Sigmoid colon (tissue), 7 donors: ENCODE measurements around the gene QRFP. TPM values are rescaled to one million over a fixed set of nuclear protein-coding genes. Genes with fewer than 3 reads are reported as not detected.

Experiments used
- DNase-seq: peaks from one replicate; pipeline ENCODE4 v3.0.0-alpha.2; 2019
- H3K27ac ChIP-seq, 4 donors: fragments of 200-600 bp; sonication (generic); one replicate each; pipeline ENCODE4 v1.5.1; 2016 to 2019; ENCODE audit warnings: mild to moderate bottlenecking in 1 of 4
- H3K27me3 ChIP-seq, 3 donors: fragments of 200-600 bp; sonication (generic); one replicate each; pipeline ENCODE4 v1.5.1; 2019; ENCODE audit warnings: mild to moderate bottlenecking in 1 of 3
- H3K36me3 ChIP-seq, 4 donors: fragments of 200-600 bp; sonication (generic); one replicate each; pipeline ENCODE4 v1.5.1; 2016 to 2019
- H3K4me1 ChIP-seq, 4 donors: fragments of 200-600 bp; sonication (generic); one replicate each; pipeline ENCODE4 v1.5.1; 2017 to 2019
- H3K4me3 ChIP-seq, 4 donors: fragments of 200-600 bp; sonication (generic); one replicate each; pipeline ENCODE4 v1.5.1; 2017 to 2019; ENCODE audit warnings: mild to moderate bottlenecking in 2 of 4, moderate library complexity in 1 of 4
- H3K9me3 ChIP-seq, 4 donors: fragments of 200-600 bp in 3 of 4; sonication (generic) in 3 of 4; one replicate each; pipeline versions ENCODE4 v1.5.1 to v1.6.1; 2013 to 2019
- EP300 ChIP-seq, 4 donors: sonication (generic); formaldehyde crosslinking; IDR thresholded peaks; one replicate each; pipeline ENCODE4 v1.6.1; 2017; ENCODE audit warnings: antibody characterized with exemption in 4 of 4
- POLR2A ChIP-seq, 2 donors: fragments of 450-650 bp; IDR thresholded peaks; one replicate each; pipeline ENCODE4 v1.6.1; 2016; ENCODE audit warnings: antibody characterized with exemption in 2 of 2, mild to moderate bottlenecking in 2 of 2, moderate library complexity in 2 of 2
- POLR2AphosphoS5 ChIP-seq, 4 donors: sonication (generic); formaldehyde crosslinking; IDR thresholded peaks; one replicate each; pipeline ENCODE4 v1.6.1; 2017; ENCODE audit warnings: antibody characterized with exemption in 4 of 4
- WGBS, 2 donors: extraction: QIAGEN DNeasy Blood & Tissue Kit; methylation state at CpG; one replicate each; pipeline ENCODE4 v1.1.7; 2013; 5-methylcytosine and 5-hydroxymethylcytosine counted together
- intact Hi-C: fragments of 100-400 bp; cut with DNase I; formaldehyde crosslinking; loops from one replicate; pipeline ENCODE4 v1.15.1; 2023
- polyA plus RNA-seq, 3 donors: library from polyadenylated mRNA; stranded (reverse); fragments of 200-250 nt; gene quantifications; one replicate each; pipeline ENCODE4 v1.2.3, GENCODE V29; 2013
- total RNA-seq, 4 donors: library from RNA; depleted of rRNA; stranded (reverse); fragments of >200 nt; gene quantifications; one replicate each; pipeline ENCODE4 v1.1.0, GENCODE V29; 2016
- TF ChIP-seq, protein P1 (sequence below), 4 experiments: fragments of 450-650 bp in 3 of 4; fragments of 200-600 bp in 1 of 4; IDR thresholded peaks; one replicate each; pipeline ENCODE4 v1.5.1; 2016 to 2019; ENCODE audit warnings: antibody characterized with exemption in 4 of 4, mild to moderate bottlenecking in 3 of 4, moderate library complexity in 2 of 4
- donor health status: healthy with polysubstance abuse.
- donor health status: Bipolar disorder and iron deficiency.
- donor health status: healthy.

The QRFP gene
- total and polyA plus RNA-seq, 7 donors = 0.20 TPM; not detected in 6

- TF ChIP-seq POLR2A (IDR thresholded peaks at IDR 0.05) = no peak
- no peak for TF ChIP-seq EP300 (IDR thresholded peaks at IDR 0.05)
- TF ChIP-seq POLR2AphosphoS5 (IDR thresholded peaks at IDR 0.05) = no peak
- TF ChIP-seq, protein P1, sequence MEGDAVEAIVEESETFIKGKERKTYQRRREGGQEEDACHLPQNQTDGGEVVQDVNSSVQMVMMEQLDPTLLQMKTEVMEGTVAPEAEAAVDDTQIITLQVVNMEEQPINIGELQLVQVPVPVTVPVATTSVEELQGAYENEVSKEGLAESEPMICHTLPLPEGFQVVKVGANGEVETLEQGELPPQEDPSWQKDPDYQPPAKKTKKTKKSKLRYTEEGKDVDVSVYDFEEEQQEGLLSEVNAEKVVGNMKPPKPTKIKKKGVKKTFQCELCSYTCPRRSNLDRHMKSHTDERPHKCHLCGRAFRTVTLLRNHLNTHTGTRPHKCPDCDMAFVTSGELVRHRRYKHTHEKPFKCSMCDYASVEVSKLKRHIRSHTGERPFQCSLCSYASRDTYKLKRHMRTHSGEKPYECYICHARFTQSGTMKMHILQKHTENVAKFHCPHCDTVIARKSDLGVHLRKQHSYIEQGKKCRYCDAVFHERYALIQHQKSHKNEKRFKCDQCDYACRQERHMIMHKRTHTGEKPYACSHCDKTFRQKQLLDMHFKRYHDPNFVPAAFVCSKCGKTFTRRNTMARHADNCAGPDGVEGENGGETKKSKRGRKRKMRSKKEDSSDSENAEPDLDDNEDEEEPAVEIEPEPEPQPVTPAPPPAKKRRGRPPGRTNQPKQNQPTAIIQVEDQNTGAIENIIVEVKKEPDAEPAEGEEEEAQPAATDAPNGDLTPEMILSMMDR (IDR thresholded peaks at IDR 0.05) = no peak
These were observed 27.8 kb upstream of the QRFP start for GRCh38 chr9:130924448-130924788.

GRCh38 chr9:130923611-130924447 is 27.2 kb upstream of the QRFP start:
- no peak for DNase-seq
- intact Hi-C loops = no loop called here
- 90% methylated on average over 42 of the region's 42 CpGs for WGBS, 2 donors
- Histone ChIP-seq H3K27ac (no peak overlapping the region), H3K4me1 (peaks cover 0 to 14% (median 4%) of the 10 kb centered on the region in 4 donors), H3K4me3 (no peak overlapping the region), H3K36me3 (no peaks in the 10 kb centered on the region), H3K9me3 (no peaks in the 10 kb centered on the region), H3K27me3 (peaks cover 0 to 15% (median 7%) of the 10 kb centered on the region in 3 donors)
- TF ChIP-seq, protein P1 (IDR thresholded peaks at IDR 0.05) = no peak
- TF ChIP-seq EP300 (IDR thresholded peaks at IDR 0.05) (no peak), POLR2AphosphoS5 (IDR thresholded peaks at IDR 0.05) (no peak), POLR2A (IDR thresholded peaks at IDR 0.05) (no peak)

More at GRCh38 chr9:130924448-130924788, 27.8 kb upstream of the QRFP start:
- Histone ChIP-seq H3K27ac (no peak overlapping the region), H3K27me3 (peaks cover 0 to 15% (median 7%) of the 10 kb centered on the region in 3 donors), H3K9me3 (no peaks in the 10 kb centered on the region), H3K4me3 (no peak overlapping the region), H3K4me1 (peaks cover 0 to 10% (median 5%) of the 10 kb centered on the region in 4 donors), H3K36me3 (no peaks in the 10 kb centered on the region)
- intact Hi-C loops = no loop called here
- no peak for DNase-seq
- 76 to 89% methylated on average over 10 of the region's 10 CpGs for WGBS, 2 donors

- Histone ChIP-seq H3K36me3 (no peaks in the 10 kb centered on the region), H3K27me3 (peaks cover 0 to 15% (median 7%) of the 10 kb centered on the region in 3 donors), H3K4me3 (no peak overlapping the region), H3K4me1 (peaks cover 0 to 9% (median 0%) of the 10 kb centered on the region in 4 donors), H3K27ac (no peak overlapping the region), H3K9me3 (no peaks in the 10 kb centered on the region)
- no peak for DNase-seq
- WGBS, 2 donors = 82 to 89% methylated on average over 16 of the region's 16 CpGs
- intact Hi-C loops = no loop called here
- TF ChIP-seq POLR2AphosphoS5 (IDR thresholded peaks at IDR 0.05) = no peak
- no peak for TF ChIP-seq POLR2A (IDR thresholded peaks at IDR 0.05)
These were observed 26.4 kb upstream of the QRFP start for GRCh38 chr9:130922893-130923610.

DNA sequence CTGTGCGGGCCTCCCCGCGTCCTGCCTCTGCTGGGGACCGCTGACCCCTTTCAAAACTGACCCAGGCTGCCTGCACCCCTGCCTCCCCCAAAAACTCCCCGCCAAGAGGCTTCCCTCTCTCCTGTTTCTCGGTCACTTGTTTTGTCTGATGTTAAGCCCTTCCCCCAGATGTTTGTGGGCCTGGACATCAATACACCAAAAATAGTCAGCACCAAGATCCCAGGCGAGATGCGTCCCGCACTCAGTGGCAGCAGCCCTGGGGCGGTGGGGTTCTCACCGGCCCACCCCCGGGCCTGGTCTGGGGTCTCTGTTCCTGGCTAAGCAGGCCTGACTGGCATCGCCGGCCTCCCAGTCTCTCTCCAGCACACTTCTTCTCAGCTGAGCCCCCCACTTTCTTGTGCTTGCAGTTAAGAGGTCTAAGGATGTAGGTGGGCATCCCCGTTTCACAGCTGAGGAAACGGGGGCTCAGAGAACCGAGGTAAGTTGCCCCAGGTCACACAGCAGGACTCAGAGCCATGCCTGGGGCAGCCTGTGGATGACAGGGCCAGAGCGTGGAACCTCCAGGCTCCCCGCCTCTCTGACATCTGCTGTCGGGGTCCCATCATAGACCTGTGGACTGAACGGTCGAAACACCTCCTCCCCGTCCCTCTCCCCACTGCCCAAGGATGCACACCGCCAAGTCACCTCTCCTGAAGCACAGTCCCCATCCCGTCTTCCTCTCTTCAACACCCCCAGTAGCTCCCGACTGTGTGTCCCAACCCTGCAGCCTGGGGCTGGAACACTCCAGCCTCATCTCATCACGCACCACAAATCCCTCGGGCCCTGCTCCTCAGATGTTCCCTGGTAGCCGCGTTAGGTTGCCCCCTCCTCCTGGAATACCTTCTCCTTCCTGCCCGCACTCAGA is 25.6 kb upstream of the QRFP start:
- no peak overlapping the region for H3K27ac ChIP-seq
- intact Hi-C loops = no loop called here
- DNase-seq = no peak
- H3K36me3 ChIP-seq = no peaks in the 10 kb centered on the region
- H3K4me1 ChIP-seq = peaks cover 0 to 8% (median 0%) of the 10 kb centered on the region in 4 donors
- peaks cover 0 to 15% (median 7%) of the 10 kb centered on the region in 3 donors for H3K27me3 ChIP-seq
- 86 to 90% methylated on average over 31 of the region's 31 CpGs for WGBS, 2 donors
- H3K4me3 ChIP-seq = no peak overlapping the region
- H3K9me3 ChIP-seq = no peaks in the 10 kb centered on the region
- TF ChIP-seq, protein P1 (IDR thresholded peaks at IDR 0.05) = no peak
- TF ChIP-seq POLR2AphosphoS5 (IDR thresholded peaks at IDR 0.05) (no peak), POLR2A (IDR thresholded peaks at IDR 0.05) (no peak), EP300 (IDR thresholded peaks at IDR 0.05) (no peak)
